Mesothelial cell of epicardium (in vitro differentiated cells): ENCODE data around the gene H1-8. TPM values are rescaled to one million over a fixed set of nuclear protein-coding genes. Genes with fewer than 3 reads are reported as not detected.

Experiments used
- DNase-seq, 2 experiments: peaks; one replicate each; pipeline ENCODE4 v3.0.0; 2021; ENCODE audit warnings: low spot score in 2 of 2; ENCODE audit not compliant: unreplicated experiment in 2 of 2
- H3K27ac Mint-ChIP-seq: 2 replicates; pipeline ENCODE4 v1.8.0; 2021; ENCODE audit warnings: mixed read lengths
- H3K27me3 Mint-ChIP-seq: 2 replicates; pipeline ENCODE4 v1.8.0; 2021; ENCODE audit warnings: low read depth, mixed read lengths
- H3K36me3 Mint-ChIP-seq: 2 replicates; pipeline ENCODE4 v1.8.0; 2021; ENCODE audit warnings: mixed read lengths
- H3K4me1 Mint-ChIP-seq: 2 replicates; pipeline ENCODE4 v1.8.0; 2021; ENCODE audit warnings: mixed read lengths
- H3K4me3 Mint-ChIP-seq: 2 replicates; pipeline ENCODE4 v1.8.0; 2021; ENCODE audit warnings: mild to moderate bottlenecking, moderate library complexity, mixed read lengths
- H3K9me3 Mint-ChIP-seq: 2 replicates; pipeline ENCODE4 v1.8.0; 2021; ENCODE audit warnings: mixed read lengths
- total RNA-seq: library from RNA; stranded (reverse); gene quantifications from 3 replicates; pipeline ENCODE4 v1.2.1, GENCODE V29; 2021
- TF ChIP-seq, protein P1 (sequence below): fragments of 200-600 bp; sonication (generic); IDR thresholded peaks from one replicate; pipeline ENCODE4 v1.5.0; 2021; ENCODE audit warnings: antibody characterized with exemption; ENCODE audit not compliant: unreplicated experiment

The H1-8 gene
- total RNA-seq, 1 donor from 2014 or later: not detected

DNA sequence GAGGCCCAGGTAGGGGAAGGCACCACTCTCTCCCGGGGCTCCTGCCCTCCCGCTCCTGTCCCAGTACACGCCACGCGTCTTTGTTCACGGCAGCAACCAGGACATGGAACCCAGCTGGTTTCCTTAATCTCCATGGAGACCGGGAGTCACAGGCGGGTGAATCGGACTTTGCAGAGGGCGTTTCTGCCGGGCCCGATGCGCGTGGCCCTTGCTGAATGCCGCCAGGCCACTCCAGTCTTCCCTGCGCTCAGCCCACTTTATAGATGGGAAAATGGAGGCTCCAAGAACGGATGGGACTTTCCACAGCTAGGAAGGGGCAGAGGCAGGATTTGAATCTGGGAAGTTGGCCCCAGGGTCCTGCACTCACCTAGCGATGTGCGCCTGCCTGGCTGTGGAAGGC lies 56.1 kb downstream of the H1-8 start:
- Mint-ChIP-seq H3K27ac (no peak overlapping the region), H3K36me3 (no peaks in the 10 kb centered on the region)

GRCh38 chr3:129599607-129600006 lies 56.6 kb downstream of the H1-8 start:
- Mint-ChIP-seq H3K27ac (no peak overlapping the region), H3K27me3 (peaks cover 8% of the 10 kb centered on the region), H3K4me1 (peaks cover 48% of the 10 kb centered on the region), H3K9me3 (no peaks in the 10 kb centered on the region), H3K4me3 (no peak overlapping the region), H3K36me3 (no peaks in the 10 kb centered on the region)
- DNase-seq: no peak
- TF ChIP-seq, protein P1, sequence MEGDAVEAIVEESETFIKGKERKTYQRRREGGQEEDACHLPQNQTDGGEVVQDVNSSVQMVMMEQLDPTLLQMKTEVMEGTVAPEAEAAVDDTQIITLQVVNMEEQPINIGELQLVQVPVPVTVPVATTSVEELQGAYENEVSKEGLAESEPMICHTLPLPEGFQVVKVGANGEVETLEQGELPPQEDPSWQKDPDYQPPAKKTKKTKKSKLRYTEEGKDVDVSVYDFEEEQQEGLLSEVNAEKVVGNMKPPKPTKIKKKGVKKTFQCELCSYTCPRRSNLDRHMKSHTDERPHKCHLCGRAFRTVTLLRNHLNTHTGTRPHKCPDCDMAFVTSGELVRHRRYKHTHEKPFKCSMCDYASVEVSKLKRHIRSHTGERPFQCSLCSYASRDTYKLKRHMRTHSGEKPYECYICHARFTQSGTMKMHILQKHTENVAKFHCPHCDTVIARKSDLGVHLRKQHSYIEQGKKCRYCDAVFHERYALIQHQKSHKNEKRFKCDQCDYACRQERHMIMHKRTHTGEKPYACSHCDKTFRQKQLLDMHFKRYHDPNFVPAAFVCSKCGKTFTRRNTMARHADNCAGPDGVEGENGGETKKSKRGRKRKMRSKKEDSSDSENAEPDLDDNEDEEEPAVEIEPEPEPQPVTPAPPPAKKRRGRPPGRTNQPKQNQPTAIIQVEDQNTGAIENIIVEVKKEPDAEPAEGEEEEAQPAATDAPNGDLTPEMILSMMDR: no peak

More for the DNA sequence above, 56.1 kb downstream of the H1-8 start:
- Mint-ChIP-seq H3K4me3 (no peak overlapping the region), H3K27me3 (peaks cover 3% of the 10 kb centered on the region), H3K4me1 (peaks cover 48% of the 10 kb centered on the region), H3K9me3 (no peaks in the 10 kb centered on the region)
- no peak for DNase-seq
- TF ChIP-seq, protein P1: no peak

DNA sequence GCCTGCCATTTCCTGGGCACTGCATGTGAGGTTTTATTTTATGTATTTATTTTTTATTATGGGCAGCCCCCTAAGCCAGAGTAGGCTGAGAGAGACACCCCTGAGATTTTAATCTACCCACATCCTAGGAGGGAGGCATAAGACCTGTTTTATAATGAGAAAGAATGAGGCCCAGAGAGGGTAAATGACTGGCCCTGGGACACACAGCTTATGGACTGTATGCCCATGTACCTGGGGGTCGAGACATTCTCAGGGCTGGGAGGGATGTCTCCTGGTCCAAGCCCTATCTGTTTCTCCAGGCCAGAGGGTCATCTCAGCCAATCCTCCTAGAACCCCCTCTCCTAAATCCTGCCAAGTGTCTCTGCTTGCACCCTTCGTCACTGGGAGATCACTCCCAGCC lies 57.4 kb downstream of the H1-8 start:
- H3K9me3 Mint-ChIP-seq: no peaks in the 10 kb centered on the region
- H3K27me3 Mint-ChIP-seq: peaks cover 15% of the 10 kb centered on the region
- peaks cover 48% of the 10 kb centered on the region for H3K4me1 Mint-ChIP-seq
- no peak overlapping the region for H3K27ac Mint-ChIP-seq
- H3K4me3 Mint-ChIP-seq: no peak overlapping the region
- DNase-seq: no peak
- no peaks in the 10 kb centered on the region for H3K36me3 Mint-ChIP-seq
- TF ChIP-seq, protein P1: no peak

Other genes starting within 250 kb of the H1-8 start
- gene EFCAB12, start 114.5 kb upstream of the H1-8 start, total RNA-seq: 0.74 to 1.1 TPM (median 0.80 TPM) in 3 replicates
- gene MBD4, start 103.2 kb upstream of the H1-8 start, total RNA-seq: 26.6 to 27.1 TPM (median 26.6 TPM) in 3 replicates
- 41.9 to 48.0 TPM (median 45.8 TPM) in 3 replicates for gene IFT122, start 103.0 kb upstream of the H1-8 start, total RNA-seq
- gene RHO, start 14.5 kb upstream of the H1-8 start, total RNA-seq: 0.09 to 0.11 TPM in 2 of 3 replicates, not detected in the other
- 53.9 to 60.6 TPM (median 54.7 TPM) in 3 replicates for gene PLXND1, start 63.5 kb downstream of the H1-8 start, total RNA-seq